GM15510 (cell line): Measurements from ENCODE around the gene BCL10.

Experiments
- POLR2A ChIP-seq: IDR thresholded peaks from 3 replicates; pipeline ENCODE4 v1.6.1; 2011; ENCODE audit warnings: borderline replicate concordance; ENCODE audit not compliant: insufficient read length; ENCODE audit errors: extremely low read depth

BCL10 gene

DNA sequence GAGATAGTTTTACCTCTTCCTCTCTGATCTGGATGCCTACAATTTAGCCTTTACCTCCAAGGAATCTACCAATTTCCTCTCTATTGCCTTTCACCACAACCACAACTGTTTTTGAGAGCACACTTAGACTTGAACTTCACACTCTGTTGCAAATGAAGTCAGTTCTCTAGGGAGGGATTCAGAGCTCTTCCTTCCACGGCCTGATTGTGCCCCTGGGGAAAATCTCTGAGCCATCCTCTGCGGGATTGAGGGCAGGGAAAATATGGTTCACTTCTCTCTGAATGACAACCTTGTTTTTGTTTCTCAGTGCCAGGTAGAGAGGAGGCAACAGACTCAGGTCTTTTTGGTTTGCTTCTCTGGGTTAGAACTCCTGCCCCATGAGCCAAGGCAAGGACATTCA lies 35.4 kb upstream of the BCL10 start:
- TF ChIP-seq POLR2A = no peak

DNA sequence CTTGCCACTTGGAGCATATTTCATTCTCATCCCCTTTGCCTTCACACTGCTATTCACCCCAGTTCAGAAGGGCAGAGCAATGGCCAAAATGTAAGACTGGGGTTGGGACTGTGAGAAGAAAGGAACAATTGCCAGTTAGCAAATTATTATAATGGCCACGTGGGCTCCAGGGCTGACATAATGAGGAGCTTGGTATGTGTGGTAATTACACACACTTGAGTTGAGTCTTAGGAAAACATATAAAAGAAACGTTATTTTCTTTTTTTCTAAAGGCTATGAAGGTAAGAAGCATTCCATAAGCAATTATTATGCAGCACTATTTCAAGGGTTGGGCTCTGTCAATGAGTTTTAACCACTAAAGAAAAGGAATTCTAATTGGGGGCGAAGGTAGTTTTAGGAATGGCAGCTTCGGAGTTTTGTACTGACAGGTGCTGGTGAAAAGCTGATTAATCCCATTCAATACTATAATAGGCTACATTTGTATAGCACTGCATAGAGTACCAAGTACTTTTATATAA lies 32.5 kb upstream of the BCL10 start:
- no peak for TF ChIP-seq POLR2A

DNA sequence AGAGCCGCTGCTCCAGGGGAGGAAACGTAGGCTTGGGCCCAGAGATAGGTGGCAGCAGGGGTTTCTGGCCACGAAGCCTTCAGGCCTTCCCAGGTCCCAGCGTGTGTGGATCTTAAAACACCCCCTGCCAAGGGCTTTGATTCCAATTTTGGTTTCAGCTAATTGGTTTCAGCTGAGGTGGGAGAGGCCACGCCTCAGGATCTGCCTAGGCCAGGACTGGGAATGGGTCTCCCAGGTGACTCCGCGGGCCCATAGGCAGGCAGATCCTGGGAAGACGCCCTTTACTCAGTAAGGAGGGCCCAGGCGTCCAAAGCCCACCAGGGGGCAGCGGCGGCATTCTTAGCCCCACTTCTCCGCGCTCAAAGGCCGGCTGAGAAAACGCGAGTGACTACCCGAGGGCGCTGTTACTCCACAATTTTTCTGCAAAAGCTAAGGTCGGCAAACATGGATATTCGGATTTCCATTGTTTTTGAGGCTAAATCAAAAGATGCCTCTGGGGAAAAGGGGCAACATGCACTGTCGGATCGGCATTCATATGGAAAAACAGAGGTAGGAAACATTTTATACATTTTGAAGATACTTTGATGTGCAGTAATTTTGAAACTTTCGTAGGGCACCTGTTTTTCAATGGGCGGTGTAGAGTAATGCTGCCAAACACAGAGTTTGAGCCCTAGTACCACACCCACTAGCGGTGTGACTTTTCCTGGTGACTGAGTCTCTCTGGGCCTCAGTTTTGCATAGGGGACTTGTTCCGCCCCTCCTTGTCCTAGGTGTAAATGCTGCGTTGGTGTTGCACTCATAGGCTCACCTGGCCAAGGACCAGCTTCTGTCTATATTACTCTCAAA lies 31.8 kb upstream of the BCL10 start:
- no peak for TF ChIP-seq POLR2A

DNA sequence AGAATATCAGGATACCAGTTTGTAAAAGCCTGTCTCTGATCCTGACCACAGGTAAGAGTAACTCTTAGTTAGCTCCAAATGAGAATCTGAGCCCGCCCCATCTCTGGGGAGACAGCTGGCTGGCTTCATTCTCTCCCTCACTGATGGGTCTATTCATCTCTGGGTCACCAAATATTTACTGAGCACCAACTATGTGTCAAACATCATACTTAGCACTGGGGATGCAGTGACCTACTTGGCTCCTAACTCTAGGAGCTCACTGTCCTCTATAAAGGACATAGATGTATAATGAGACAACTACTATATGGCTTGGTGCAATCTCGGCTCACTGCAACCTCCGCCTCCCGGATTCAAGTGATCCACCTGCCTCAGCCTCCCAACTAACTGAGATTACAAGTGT lies 29.8 kb upstream of the BCL10 start:
- no peak for TF ChIP-seq POLR2A

DNA sequence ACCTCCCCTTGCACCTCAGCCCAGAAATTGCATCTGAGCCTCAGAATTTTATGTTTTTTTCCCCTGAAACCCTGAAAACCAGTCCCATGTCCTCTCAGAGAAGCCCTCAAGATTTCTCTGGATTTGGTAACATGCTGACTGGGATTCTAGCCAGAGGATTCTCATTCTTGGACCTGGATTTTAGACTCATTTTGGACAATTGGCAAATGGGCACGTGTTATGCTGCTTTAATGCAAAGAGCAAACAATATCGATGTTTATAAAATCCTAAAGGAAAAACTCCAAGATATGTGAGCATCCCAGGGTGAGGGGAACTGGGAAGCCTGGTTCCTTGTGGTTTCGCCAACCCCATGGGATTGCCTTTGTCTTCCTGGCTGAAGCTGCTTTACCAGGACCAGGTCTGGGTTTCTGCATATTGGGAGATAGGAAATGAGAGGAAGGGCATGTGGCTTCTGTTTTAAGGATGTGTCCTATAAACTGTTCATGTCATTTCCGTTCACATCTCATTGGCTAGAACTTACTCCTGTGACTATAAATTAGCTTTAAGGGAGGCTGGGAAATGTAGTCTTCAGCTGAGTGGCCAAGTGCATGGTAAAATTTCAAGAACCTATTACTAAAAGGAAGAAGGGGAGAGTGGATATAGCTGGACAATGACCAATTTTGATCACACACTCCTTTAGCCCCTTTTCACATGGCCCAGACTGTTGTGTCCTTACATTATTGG lies 27.2 kb upstream of the BCL10 start:
- no peak for TF ChIP-seq POLR2A

DNA sequence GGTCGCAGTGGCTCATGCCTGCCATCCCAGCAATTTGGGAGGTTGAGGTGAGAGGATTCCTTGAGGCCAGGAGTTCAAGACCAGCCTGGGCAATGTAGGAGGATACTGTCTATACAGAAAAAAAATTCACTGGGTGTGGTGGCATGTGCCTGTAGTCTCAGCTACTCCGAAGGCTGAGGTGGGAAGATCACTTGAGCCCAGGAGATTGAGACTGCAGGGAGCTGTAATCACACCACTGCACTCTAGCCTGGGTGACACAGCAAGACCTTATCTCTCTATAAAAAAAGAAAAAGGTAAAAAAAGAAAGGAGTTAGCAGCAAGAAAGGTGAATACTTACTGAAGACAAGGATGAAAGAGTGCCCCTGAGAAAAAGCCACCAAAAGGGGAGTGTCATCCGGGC lies 23.7 kb upstream of the BCL10 start:
- TF ChIP-seq POLR2A = no peak

DNA sequence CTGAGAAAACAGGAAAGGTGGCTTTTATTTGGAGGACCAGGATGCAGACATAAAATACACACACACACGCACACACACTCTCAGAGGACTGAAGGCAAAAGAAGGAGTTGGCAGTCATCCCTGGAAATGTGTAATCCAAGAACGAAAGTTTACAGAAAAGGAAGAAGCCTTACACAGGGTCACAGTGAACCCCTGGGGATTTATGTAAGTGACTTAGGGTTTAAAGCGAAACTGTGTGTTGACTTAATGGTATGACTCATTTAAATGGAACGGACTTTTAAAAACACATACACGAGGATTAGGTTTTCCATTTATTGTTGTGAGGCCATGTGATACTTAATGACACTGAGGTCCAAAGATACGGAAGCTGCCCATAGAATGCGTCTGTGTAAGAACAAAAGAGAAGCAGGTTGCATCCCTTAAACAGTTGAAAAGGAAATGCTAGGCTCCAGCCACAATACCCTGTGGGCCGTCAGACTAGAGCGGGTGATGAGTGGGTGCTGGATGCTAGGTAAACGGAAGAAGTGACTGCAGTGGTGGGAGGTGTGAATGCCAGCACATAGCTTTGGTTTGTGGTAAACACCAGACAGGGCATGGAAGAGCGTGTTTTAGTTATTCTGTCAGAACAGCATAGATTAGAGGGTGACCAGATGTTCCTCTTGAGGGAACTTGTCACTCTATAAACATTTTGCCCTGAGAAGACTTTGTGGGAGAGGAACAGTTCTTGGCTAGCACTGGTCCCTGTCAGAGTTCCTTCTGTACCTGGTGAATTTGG lies 21.6 kb upstream of the BCL10 start:
- no peak for TF ChIP-seq POLR2A

DNA sequence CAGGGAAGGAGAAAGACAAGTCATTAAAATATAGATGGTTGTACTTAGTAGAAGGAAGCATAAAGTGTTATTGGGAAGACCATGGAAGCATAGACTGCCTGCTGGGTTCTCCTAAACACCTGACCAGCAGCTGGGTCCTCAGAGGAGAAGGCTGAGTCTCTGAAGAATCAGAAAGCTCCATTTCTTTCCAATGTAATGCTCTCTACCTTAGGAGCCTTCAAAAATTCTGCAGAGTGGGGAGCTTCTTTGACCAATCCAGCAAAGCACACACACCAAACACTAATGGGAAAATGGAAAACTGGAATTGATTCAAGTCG lies 21.1 kb upstream of the BCL10 start:
- TF ChIP-seq POLR2A = no peak

DNA sequence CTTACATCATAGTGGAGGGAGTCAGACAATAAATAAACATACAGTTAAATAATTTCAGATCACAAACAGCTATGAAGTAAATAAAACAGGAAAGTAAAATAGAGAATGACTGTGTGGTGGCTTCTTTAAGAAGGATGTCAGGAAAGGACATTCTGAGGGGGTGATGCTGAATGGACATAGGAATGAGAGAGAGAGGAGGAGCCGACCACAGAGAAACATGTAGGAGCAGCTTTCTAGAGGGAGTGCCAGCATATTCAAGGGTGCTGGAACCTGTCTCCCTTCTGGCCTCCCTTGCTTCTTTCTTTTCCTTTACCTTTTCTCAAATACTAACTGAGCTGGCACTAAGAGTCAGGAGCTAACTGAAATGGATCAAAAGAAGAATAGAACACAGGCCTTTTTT lies 20.5 kb upstream of the BCL10 start:
- no peak for TF ChIP-seq POLR2A

DNA sequence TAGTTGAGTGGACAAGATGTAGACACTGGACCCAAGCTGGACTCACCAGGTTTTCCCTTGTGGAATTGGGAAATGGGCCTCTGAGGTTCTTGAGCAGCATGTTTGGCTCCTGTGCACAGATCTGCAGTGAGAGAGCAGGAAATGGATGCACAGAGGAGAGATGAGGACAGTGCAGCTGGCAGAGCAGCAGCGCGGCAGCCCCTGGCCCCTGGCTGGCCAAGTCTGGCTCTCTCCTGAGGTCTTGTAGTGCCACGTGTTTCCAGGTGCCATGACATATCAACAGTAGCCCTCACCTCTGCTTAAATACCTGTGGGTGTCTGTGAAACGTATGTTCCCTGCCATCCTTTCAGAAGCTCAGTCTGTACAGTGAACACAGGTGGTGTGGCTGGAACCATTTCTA lies 19.2 kb upstream of the BCL10 start:
- TF ChIP-seq POLR2A = no peak

DNA sequence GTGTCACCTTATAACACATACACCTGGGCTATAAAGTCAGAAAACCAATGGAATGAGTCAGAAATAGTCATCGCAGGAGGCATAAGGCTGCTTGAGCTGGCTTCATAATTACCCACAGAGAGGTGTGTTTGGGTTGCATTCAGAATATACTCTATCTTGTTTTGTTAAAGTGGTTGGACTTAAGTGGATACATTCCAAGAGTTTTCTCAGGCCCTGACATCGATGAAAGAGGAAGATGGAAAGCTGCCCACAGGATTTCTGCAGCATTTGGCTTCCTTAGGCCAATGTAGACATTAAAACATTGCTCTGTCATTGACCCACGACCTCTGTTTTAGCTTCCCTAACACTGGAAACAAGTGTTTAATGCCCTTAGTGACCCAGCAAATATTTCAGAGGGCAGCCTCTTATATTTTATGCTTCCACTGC lies 18.6 kb upstream of the BCL10 start:
- no peak for TF ChIP-seq POLR2A

DNA sequence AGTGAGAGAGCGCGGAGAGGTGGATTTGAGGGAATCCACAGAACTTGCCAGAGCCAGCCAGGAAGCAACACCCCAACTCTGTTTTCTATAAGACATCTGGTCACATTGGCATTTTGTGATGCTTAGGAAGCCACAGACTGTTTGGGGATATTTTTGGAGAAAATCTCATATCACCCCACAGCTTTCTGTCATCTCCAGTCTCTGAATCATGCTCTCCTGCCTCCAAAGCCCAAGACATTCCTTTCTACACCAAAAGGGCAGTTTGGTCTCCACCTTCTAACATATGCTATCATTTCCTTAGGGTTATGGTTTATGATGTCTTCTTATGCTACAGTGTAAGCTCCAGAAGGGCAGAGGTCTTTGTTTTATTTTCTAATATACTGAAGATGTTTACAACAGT lies 14.4 kb upstream of the BCL10 start:
- no peak for TF ChIP-seq POLR2A

DNA sequence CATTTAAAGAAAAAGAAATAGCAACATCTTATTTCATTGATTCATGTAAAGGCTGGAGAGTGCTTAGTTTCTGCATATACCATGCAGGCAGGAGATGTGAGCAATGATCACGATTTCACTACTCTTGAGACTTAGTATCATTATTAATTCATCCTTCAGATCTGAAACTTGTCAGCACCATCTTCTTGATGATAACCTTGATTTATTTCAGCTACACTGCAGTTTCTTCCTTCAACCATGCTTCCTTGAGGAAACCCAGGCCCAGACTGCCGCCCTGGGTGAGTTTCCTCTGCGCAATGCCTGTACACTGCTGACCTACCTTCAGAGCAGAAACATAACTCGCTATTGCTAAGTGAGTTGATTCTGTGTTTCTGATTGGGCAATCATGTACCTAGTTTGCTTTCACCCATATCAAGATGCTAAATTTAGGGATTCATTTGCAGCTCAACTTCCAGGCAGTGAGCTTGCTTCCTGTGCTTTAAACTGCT lies 13.5 kb upstream of the BCL10 start:
- TF ChIP-seq POLR2A = no peak

DNA sequence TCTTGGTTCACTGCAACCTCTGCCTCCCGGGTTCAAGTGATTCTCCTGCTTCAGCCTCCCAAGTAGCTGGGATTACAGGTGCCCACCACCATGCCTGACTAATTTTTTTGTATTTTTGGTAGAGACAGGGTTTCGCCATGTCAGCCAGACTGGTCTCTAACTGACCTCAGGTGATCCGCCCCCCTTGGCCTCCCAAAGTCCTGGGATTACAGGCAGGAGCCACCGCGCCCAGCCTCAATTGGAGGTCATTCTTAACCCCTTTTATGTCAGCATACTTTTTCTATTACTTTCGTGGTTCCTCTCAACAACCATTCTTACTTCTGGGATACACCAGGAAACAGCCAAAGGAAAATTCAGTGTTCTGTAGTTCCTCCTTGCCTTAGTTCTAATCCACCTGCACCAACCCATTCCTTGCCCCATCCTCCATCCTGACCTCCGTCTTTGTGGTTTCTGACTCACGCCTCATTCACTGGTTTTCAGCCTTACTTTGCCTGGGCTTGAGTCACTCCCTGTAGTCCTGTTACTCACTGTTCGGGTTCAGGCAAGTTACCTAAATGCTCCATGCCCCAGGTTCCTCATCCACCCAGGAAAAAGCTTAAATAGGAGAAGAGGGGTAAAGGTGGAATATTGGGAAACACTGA lies 12.9 kb upstream of the BCL10 start:
- no peak for TF ChIP-seq POLR2A

DNA sequence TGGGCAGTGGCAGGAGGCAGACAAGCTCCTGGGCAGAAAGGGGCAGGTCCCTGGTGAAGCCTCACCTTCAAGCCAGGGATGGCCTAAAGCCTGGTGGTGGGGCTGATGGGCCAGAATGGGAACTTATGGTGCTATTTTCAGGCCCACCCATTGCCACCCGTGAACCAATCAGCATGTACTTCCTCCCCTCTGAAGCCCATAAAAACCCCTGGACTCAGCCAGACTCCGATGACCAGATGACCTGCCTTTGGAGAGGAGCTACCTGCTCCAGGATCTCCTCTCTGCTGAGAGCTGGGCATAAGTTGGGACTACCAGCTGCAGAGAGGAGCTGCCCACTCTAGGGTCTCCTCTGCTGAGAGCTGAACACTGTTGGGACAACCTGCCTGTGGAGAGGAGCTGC lies 7.8 kb upstream of the BCL10 start:
- no peak for TF ChIP-seq POLR2A
